Left renal cortex interstitium (tissue), 4 donors: ENCODE data around the gene TOB1. TPM values are rescaled to one million over a fixed set of nuclear protein-coding genes. Genes with fewer than 3 reads are reported as not detected.

ENCODE experiments used
- DNase-seq, 4 donors: peaks; one replicate each; pipeline ENCODE4 v3.0.0-alpha.2; 2013; ENCODE audit warnings: low read depth in 4 of 4, low spot score in 2 of 4, missing footprints in 1 of 4
- polyA plus RNA-seq, 4 donors: library from polyadenylated mRNA; unstranded; fragments of 120-200 nt; gene quantifications; one replicate each; pipeline ENCODE4 v1.2.1, GENCODE V29; 2013; ENCODE audit not compliant: insufficient read length in 4 of 4

TOB1 gene
- polyA plus RNA-seq = 10 to 100 TPM; 34.1 to 44.2 (median 39.6) TPM

- peak; percentile 69 to 91 (median 88) for DNase-seq
Observed at GRCh38 chr17:50866261-50866949, at the start of gene TOB1. TSS of gene TOB1 (minus strand) at chr17:50866354. CDS start at chr17:50864017, 2,337 bp downstream.

- no peak for DNase-seq
Observed at GRCh38 chr17:50914505-50915063, 48.4 kb upstream of the TOB1 start.

GRCh38 chr17:50913120-50913519 lies 47.0 kb upstream of the TOB1 start:
- no peak for DNase-seq

GRCh38 chr17:50911890-50912289 lies 45.7 kb upstream of the TOB1 start:
- no peak for DNase-seq

- DNase-seq = no peak
Observed at GRCh38 chr17:50911450-50911849, 45.3 kb upstream of the TOB1 start.

- DNase-seq = no peak
Observed at GRCh38 chr17:50909765-50910605, 43.8 kb upstream of the TOB1 start.

GRCh38 chr17:50908860-50909764 lies 43.0 kb upstream of the TOB1 start:
- no peak for DNase-seq

- DNase-seq = no peak
Observed at GRCh38 chr17:50908140-50908859, 42.1 kb upstream of the TOB1 start.

GRCh38 chr17:50906443-50906842 lies 40.3 kb upstream of the TOB1 start:
- no peak for DNase-seq

GRCh38 chr17:50905460-50905803 lies 39.3 kb upstream of the TOB1 start:
- DNase-seq = no peak

- no peak for DNase-seq
Observed at GRCh38 chr17:50904518-50905459, 38.6 kb upstream of the TOB1 start.

GRCh38 chr17:50903604-50904517 lies 37.7 kb upstream of the TOB1 start:
- DNase-seq = no peak

GRCh38 chr17:50902372-50903353 lies 36.5 kb upstream of the TOB1 start:
- no peak for DNase-seq

GRCh38 chr17:50900383-50900892 lies 34.3 kb upstream of the TOB1 start:
- no peak for DNase-seq

- no peak for DNase-seq
Observed at GRCh38 chr17:50899559-50900319, 33.6 kb upstream of the TOB1 start.

GRCh38 chr17:50899005-50899460 lies 32.9 kb upstream of the TOB1 start:
- DNase-seq = no peak
